ENCODE data around the gene ATP11C.
"Not testable (repeated sequence)": the region's sequence is repeated elsewhere in the genome, so short reads cannot be mapped to it uniquely, and the experiment has no call there.

Gene ATP11C

GRCh38 chrX:139851730-139852129, 81.1 kb downstream of the ATP11C start:
- DNase-seq = no peak

GRCh38 chrX:139850968-139851367, 81.9 kb downstream of the ATP11C start:
- DNase-seq = no peak

- DNase-seq = no peak
Observed at GRCh38 chrX:139844884-139845283, 88.0 kb downstream of the ATP11C start.

- DNase-seq = no peak
Observed at GRCh38 chrX:139844163-139844562, 88.7 kb downstream of the ATP11C start.

GRCh38 chrX:139842326-139843185, 90.3 kb downstream of the ATP11C start:
- no peak for DNase-seq

GRCh38 chrX:139836335-139836734, 96.5 kb downstream of the ATP11C start:
- DNase-seq = not testable (repeated sequence)

GRCh38 chrX:139834879-139835278, 98.0 kb downstream of the ATP11C start:
- DNase-seq = peak in 1 of 2 donors; percentile 4

GRCh38 chrX:139832718-139833309, 100.0 kb downstream of the ATP11C start:
- DNase-seq = no peak

GRCh38 chrX:139831675-139832456, 101.0 kb downstream of the ATP11C start:
- DNase-seq = no peak

- DNase-seq = no peak
Observed at GRCh38 chrX:139831017-139831416, 101.8 kb downstream of the ATP11C start.

- DNase-seq = no peak
Observed at GRCh38 chrX:139828830-139829229, 104.0 kb downstream of the ATP11C start.

- DNase-seq = no peak
Observed at GRCh38 chrX:139828033-139828432, 104.8 kb downstream of the ATP11C start.

- DNase-seq = no peak
Observed at GRCh38 chrX:139826065-139827044, 106.5 kb downstream of the ATP11C start.

GRCh38 chrX:139825618-139826017, 107.2 kb downstream of the ATP11C start:
- peak in 1 of 2 donors; percentile 7 for DNase-seq

- DNase-seq = peak; percentile 23 to 26
Observed at GRCh38 chrX:139823806-139824205, 109.0 kb downstream of the ATP11C start.

- no peak for DNase-seq
Observed at GRCh38 chrX:139820358-139820984, 112.4 kb downstream of the ATP11C start.

- DNase-seq = no peak
Observed at GRCh38 chrX:139816204-139816603, 116.6 kb downstream of the ATP11C start.

GRCh38 chrX:139815771-139816170, 117.1 kb downstream of the ATP11C start:
- DNase-seq = no peak

GRCh38 chrX:139811942-139812629, 120.8 kb downstream of the ATP11C start:
- DNase-seq = no peak

- no peak for DNase-seq
Observed at GRCh38 chrX:139804482-139804881, 128.4 kb downstream of the ATP11C start.

- no peak for DNase-seq
Observed at GRCh38 chrX:139803224-139803623, 129.6 kb downstream of the ATP11C start.
